CD4-positive, CD25-positive, alpha-beta regulatory T cell (primary cell): ENCODE measurements around the gene CCNQ. TPM values are rescaled to one million over a fixed set of nuclear protein-coding genes. Genes with fewer than 3 reads are reported as not detected.

Source experiments
- ATAC-seq, 2 donors: fragments of 150-1000 bp; cut with Tn5 transposase; one replicate each; pipeline ENCODE4 v1.10.0; 2021; ENCODE audit warnings: low read depth in 2 of 2, moderate number of reproducible peaks in 2 of 2, moderate library complexity in 1 of 2
- DNase-seq, 3 donors: peaks; one replicate each; pipeline versions ENCODE4 v3.0.0 to v3.0.0-alpha.2; 2012 to 2022; ENCODE audit warnings: mixed read lengths in 1 of 3
- H3K27ac ChIP-seq: one replicate; pipeline ENCODE4 v1.7.0; 2013; ENCODE audit warnings: mild to moderate bottlenecking, low read length; ENCODE audit not compliant: insufficient read depth, poor library complexity, severe bottlenecking
- H3K27me3 ChIP-seq: one replicate; pipeline ENCODE4 v1.7.0; 2013; ENCODE audit warnings: low read length; ENCODE audit not compliant: control insufficient read depth, insufficient read depth
- H3K36me3 ChIP-seq: one replicate; pipeline ENCODE4 v1.7.0; 2013; ENCODE audit warnings: mild to moderate bottlenecking, low read length, moderate library complexity; ENCODE audit not compliant: control insufficient read depth, insufficient read depth
- H3K4me1 ChIP-seq: 2 replicates; pipeline ENCODE4 v1.7.0; 2013; ENCODE audit warnings: mild to moderate bottlenecking, low read length; ENCODE audit not compliant: insufficient read depth, control insufficient read depth, poor library complexity, severe bottlenecking
- H3K4me3 ChIP-seq: one replicate; pipeline ENCODE4 v1.7.0; 2013; ENCODE audit warnings: low read depth, mild to moderate bottlenecking, low read length, moderate library complexity
- H3K9me3 ChIP-seq, 2 experiments: 1 replicate in 1 of 2; 2 replicates in 1 of 2; pipeline ENCODE4 v1.7.0; 2013; ENCODE audit warnings: low read length in 2 of 2, mild to moderate bottlenecking in 1 of 2, moderate library complexity in 1 of 2; ENCODE audit not compliant: control insufficient read depth in 2 of 2
- H3K27ac Mint-ChIP-seq, 3 donors: one replicate each; pipeline ENCODE4 v1.8.0; 2020 to 2022; ENCODE audit warnings: mild to moderate bottlenecking in 3 of 3, mixed read lengths in 3 of 3, moderate library complexity in 2 of 3
- H3K27me3 Mint-ChIP-seq: one replicate; pipeline ENCODE4 v1.8.0; 2022; ENCODE audit warnings: mild to moderate bottlenecking, mixed read lengths
- H3K36me3 Mint-ChIP-seq: one replicate; pipeline ENCODE4 v1.8.0; 2020; ENCODE audit warnings: mixed read lengths
- H3K4me1 Mint-ChIP-seq, 4 donors: one replicate each; pipeline ENCODE4 v1.8.0; 2020 to 2022; ENCODE audit warnings: mixed read lengths in 4 of 4, mild to moderate bottlenecking in 1 of 4
- H3K4me3 Mint-ChIP-seq, 4 donors: one replicate each; pipeline ENCODE4 v1.8.0; 2020 to 2022; ENCODE audit warnings: mild to moderate bottlenecking in 4 of 4, mixed read lengths in 4 of 4, moderate library complexity in 3 of 4
- H3K9me3 Mint-ChIP-seq, 7 donors: one replicate each; pipeline ENCODE4 v1.8.0; 2020 to 2022; ENCODE audit warnings: mixed read lengths in 7 of 7, mild to moderate bottlenecking in 3 of 7, moderate library complexity in 2 of 7
- polyA plus RNA-seq, 4 donors: library from polyadenylated mRNA; unstranded; fragments of 300-500 nt; fragmentation: Illumina TruSeq; gene quantifications; one replicate each; pipeline ENCODE4 v1.2.3, GENCODE V29; 2021
- total RNA-seq: library from RNA; stranded (reverse); gene quantifications from one replicate; pipeline ENCODE4 v1.2.3, GENCODE V29; 2022

The CCNQ gene
- total and polyA plus RNA-seq, 5 donors from 2014 or later: 23.8 to 78.4 (median 76.8) TPM

DNA sequence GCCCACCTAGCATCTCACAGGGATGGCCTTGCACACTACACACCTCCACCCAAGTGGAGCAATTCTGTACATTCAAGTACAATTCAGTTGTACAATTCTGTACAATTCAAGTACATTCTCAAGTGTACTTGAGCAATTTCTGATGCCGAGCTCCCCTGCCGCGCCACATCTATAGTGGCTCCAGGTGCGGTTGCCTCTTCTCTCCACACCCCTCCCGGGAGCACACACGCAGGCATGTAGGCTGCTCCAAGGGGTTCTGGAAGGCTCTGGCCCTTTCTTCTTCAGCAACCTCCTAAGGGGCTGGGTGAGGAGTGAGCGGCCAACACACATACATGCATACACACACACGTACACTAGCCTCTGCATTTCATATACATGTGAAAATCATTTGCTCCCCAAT, 29.2 kb upstream of the CCNQ start:
- Histone ChIP-seq H3K4me1 (no peaks in the 10 kb centered on the region), H3K27me3 (no peaks in the 10 kb centered on the region), H3K9me3 (peaks cover 0 to 4% of the 10 kb centered on the region in 2 experiments), H3K36me3 (no peaks in the 10 kb centered on the region), H3K4me3 (no peak overlapping the region), H3K27ac (no peak overlapping the region)
- ATAC-seq (no peak), DNase-seq (no peak)
- Mint-ChIP-seq H3K36me3 (no peaks in the 10 kb centered on the region), H3K4me3 (no peak overlapping the region), H3K27ac (no peak overlapping the region), H3K9me3 (peaks cover 0 to 12% (median 0%) of the 10 kb centered on the region in 7 donors), H3K27me3 (no peaks in the 10 kb centered on the region), H3K4me1 (no peaks in the 10 kb centered on the region)

DNA sequence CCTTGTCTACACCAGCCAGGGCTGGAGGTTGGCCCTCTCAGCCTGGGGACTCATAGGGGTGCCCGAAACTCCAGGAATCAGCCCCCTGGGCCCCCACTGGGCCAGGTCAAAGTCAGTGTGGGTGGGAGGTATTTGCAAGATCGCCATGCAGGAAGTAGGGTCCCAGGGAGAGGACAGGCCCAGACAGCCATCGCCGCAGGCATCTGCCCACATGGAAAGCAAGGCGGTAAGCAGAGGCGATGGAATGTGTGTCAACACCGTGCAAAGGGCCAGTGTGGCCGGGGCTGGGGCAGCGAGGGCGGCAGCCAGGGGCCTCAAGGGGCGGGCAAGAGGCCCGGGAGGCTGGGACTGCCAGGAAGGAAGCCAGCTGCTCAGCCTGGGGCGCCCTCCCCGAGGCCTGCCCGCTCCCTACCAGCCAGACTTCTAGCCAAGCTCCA, 28.8 kb upstream of the CCNQ start:
- DNase-seq (no peak), ATAC-seq (no peak)
- H3K36me3 Mint-ChIP-seq: no peaks in the 10 kb centered on the region
- H3K4me3 Mint-ChIP-seq: no peak overlapping the region
- no peaks in the 10 kb centered on the region for H3K4me1 ChIP-seq
- no peaks in the 10 kb centered on the region for H3K27me3 Mint-ChIP-seq
- H3K9me3 ChIP-seq: peaks cover 0 to 4% of the 10 kb centered on the region in 2 experiments
- no peak overlapping the region for H3K27ac ChIP-seq
- peaks cover 0 to 12% (median 0%) of the 10 kb centered on the region in 7 donors for H3K9me3 Mint-ChIP-seq
- H3K27me3 ChIP-seq: no peaks in the 10 kb centered on the region
- no peak overlapping the region for H3K4me3 ChIP-seq
- H3K27ac Mint-ChIP-seq: no peak overlapping the region
- no peaks in the 10 kb centered on the region for H3K36me3 ChIP-seq
- H3K4me1 Mint-ChIP-seq: no peaks in the 10 kb centered on the region

DNA sequence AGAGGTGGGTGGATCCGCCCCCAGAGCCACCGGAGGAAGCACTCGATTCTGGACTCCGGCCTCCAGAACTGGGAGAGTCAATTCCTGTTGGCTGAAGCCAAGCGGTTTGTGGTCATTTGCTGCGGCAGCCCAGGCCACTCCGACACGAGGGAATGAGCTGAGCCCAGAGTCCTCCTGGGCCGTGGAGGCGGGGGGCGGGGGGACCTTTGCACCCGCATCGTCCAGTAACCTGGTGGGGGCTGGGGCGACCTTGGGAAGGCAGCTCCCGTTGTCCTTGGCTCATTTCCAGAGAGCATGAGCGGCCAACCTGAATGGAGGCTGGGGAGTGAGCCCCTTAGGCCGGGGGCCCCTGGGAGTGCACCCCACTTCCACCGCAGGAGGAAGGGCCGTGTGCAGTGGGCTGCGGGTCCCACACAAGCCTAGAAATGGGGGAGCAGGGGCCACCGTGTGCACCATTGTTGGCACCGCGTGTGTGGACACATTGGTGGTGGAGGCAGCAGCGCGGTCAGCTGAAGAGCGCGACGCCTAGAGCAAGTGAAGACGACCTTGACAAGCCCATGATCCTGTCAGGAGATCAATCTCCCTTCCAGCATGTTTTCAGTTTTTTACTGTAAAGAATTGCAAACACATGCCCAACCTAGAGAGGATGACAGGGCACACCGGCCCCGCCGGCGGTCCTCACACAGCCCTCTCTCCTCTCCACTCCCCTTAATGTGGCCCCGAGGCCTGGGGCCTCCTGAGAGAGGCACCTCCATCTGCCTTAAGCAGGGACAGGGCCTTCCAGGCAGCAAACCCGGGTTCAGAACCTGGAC, 28.1 kb upstream of the CCNQ start:
- no peak for DNase-seq
- no peak overlapping the region for H3K27ac ChIP-seq
- no peaks in the 10 kb centered on the region for H3K27me3 ChIP-seq

DNA sequence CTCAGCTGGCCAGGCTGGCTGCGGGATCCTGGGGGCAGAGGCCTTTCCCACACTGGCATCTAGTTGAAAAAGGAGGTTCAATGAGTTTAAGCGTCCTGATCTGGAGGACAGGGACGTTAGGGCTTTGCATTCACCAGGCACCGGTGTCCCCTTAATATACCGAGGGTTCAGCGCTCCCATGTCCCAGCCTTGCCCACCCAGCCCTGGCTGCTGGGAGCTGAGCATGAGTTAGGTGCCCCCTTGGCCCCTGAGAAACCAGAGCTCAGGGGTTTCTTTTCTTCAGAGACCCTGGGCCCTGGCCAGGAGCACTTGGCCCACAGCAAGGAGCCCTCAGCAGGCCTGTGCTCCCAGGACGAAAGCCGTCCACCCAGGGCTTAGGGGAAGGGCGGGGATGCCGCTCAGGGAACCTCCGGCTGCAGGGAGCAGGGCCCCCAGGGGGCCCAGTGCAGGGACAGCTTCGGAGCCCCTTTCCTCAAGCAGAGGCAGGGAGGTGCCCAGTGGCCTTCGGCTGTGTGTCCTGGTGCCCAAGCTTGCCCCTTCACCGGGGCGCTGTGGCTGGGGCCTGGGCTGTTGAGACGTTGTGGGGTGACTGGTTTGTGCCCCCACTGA, 27.2 kb upstream of the CCNQ start:
- Mint-ChIP-seq H3K4me1 (no peaks in the 10 kb centered on the region), H3K27me3 (no peaks in the 10 kb centered on the region), H3K36me3 (no peaks in the 10 kb centered on the region), H3K9me3 (peaks cover 0 to 6% (median 0%) of the 10 kb centered on the region in 7 donors), H3K27ac (no peak overlapping the region), H3K4me3 (no peak overlapping the region)
- no peak for ATAC-seq
- Histone ChIP-seq H3K36me3 (no peaks in the 10 kb centered on the region), H3K27ac (no peak overlapping the region), H3K9me3 (peaks cover 0 to 1% of the 10 kb centered on the region in 2 experiments), H3K27me3 (no peaks in the 10 kb centered on the region), H3K4me1 (no peaks in the 10 kb centered on the region), H3K4me3 (no peak overlapping the region)
- no peak for DNase-seq

More for the DNA sequence above, 28.1 kb upstream of the CCNQ start:
- H3K27me3 Mint-ChIP-seq: no peaks in the 10 kb centered on the region
- Histone ChIP-seq H3K9me3 (peaks cover 0 to 4% of the 10 kb centered on the region in 2 experiments), H3K4me1 (no peaks in the 10 kb centered on the region), H3K36me3 (no peaks in the 10 kb centered on the region), H3K4me3 (no peak overlapping the region)
- ATAC-seq: no peak
- H3K4me3 Mint-ChIP-seq: no peak overlapping the region
- H3K9me3 Mint-ChIP-seq: peaks cover 0 to 12% (median 0%) of the 10 kb centered on the region in 7 donors
- H3K27ac Mint-ChIP-seq: no peak overlapping the region
- no peaks in the 10 kb centered on the region for H3K4me1 Mint-ChIP-seq
- H3K36me3 Mint-ChIP-seq: no peaks in the 10 kb centered on the region

DNA sequence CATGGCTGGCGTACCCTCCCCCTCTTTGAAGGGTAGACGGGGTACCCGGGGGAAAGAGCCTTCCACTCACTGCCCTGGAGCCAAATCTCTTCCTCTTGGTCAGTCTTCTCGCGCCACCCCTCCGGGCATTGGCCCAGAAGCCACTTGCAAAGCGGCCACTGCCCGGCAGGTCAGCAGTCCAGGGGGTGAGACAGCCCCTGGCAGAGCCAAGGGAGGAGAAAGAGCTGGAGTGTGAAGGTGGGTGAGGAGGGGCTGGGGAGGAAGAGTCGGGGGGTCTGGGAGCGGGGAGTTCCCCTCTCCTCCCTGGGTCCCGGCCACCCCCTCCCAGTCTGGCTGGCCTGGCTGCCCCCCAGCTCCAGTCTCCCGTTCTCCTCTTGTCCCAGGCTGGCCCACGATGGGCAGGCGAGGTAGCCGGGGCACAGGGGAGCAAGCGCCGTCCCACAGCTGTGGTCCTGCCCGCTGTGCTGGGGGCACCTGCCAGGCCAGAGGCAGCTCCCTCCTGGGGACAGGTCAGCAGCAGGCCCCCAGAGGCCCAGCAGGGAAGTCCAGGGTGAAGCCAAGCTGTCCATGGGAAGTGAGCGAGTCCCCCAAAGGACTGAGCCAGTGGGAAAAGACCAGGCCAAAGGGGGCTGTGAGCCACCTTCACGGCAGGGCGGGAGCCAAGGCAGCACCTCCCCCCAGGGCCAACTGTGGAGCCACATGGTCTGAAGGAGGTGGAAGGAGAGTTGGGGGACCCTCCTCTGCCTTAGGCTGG, 26.5 kb upstream of the CCNQ start:
- Histone ChIP-seq H3K4me3 (no peak overlapping the region), H3K9me3 (no peaks in the 10 kb centered on the region), H3K4me1 (no peaks in the 10 kb centered on the region), H3K27me3 (no peaks in the 10 kb centered on the region), H3K27ac (no peak overlapping the region), H3K36me3 (no peaks in the 10 kb centered on the region)
- no peak overlapping the region for H3K27ac Mint-ChIP-seq
- H3K9me3 Mint-ChIP-seq: peaks cover 0 to 2% (median 0%) of the 10 kb centered on the region in 7 donors
- ATAC-seq (no peak), DNase-seq (no peak)
- H3K4me3 Mint-ChIP-seq: no peak overlapping the region
- peaks cover 4% of the 10 kb centered on the region for H3K27me3 Mint-ChIP-seq
- H3K4me1 Mint-ChIP-seq: no peaks in the 10 kb centered on the region
- H3K36me3 Mint-ChIP-seq: no peaks in the 10 kb centered on the region

DNA sequence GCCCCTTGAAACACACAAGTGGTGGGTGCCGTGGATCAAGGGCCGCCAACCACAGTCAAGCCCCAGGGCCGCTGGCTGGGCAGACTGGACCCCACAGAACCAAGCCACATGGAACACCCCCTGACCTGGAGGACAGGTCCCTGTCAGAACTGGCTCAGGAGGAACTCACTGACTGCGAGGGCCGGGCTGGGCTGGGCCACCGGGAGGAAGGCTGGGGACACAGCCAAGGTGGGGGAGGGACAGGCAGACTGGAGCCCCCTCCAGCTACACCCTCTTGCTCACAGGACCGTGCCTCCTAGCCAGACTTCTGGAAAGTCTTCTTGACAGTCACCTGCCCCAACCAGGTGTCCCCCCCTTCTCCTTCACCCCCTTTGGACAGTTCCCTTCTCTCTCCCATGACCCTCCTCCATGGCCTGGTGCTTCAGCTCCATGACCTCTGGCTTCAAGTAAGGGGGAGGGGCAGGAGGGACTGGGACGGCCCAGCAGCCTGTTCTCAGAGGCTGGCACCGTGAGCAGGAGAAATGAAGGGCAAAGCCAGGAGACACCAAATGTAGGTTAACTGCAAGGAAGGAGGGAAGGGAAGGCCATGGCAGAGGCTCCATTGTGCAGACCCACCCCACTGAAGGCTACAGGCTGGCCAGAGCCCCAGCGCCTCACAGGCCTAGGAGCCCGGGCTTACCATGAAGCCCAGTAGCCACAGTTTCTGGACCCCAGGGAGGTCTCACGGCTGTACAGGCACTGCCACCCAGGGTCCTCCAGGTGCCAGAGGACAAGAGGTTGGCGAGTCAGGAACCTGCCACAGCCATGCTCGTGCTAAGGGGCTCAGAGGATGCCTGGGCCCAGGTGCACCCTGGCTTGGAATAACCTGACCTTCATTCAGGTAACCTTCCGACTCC, 25.5 kb upstream of the CCNQ start:
- H3K9me3 Mint-ChIP-seq: no peaks in the 10 kb centered on the region
- Histone ChIP-seq H3K27ac (no peak overlapping the region), H3K4me3 (no peak overlapping the region), H3K36me3 (no peaks in the 10 kb centered on the region), H3K9me3 (no peaks in the 10 kb centered on the region), H3K4me1 (no peaks in the 10 kb centered on the region), H3K27me3 (no peaks in the 10 kb centered on the region)
- DNase-seq (no peak), ATAC-seq (no peak)
- H3K27ac Mint-ChIP-seq: no peak overlapping the region
- H3K27me3 Mint-ChIP-seq: peaks cover 4% of the 10 kb centered on the region
- no peak overlapping the region for H3K4me3 Mint-ChIP-seq
- H3K36me3 Mint-ChIP-seq: no peaks in the 10 kb centered on the region
- H3K4me1 Mint-ChIP-seq: no peaks in the 10 kb centered on the region
